NCI-H2081 (cell line): ENCODE results near the gene IFIT5.
A peak's percentile ranks its signal among the peaks of the same experiment; 100 is the strongest.
"Not testable (repeated sequence)": the region's sequence is repeated elsewhere in the genome, so short reads cannot be mapped to it uniquely, and the experiment has no call there.

Source experiments
- DNase-seq, 2 experiments: peaks; one replicate each; lab custom pipeline; 2025; lab: John Stamatoyannopoulos, UW

The IFIT5 gene, protein sequence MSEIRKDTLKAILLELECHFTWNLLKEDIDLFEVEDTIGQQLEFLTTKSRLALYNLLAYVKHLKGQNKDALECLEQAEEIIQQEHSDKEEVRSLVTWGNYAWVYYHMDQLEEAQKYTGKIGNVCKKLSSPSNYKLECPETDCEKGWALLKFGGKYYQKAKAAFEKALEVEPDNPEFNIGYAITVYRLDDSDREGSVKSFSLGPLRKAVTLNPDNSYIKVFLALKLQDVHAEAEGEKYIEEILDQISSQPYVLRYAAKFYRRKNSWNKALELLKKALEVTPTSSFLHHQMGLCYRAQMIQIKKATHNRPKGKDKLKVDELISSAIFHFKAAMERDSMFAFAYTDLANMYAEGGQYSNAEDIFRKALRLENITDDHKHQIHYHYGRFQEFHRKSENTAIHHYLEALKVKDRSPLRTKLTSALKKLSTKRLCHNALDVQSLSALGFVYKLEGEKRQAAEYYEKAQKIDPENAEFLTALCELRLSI

DNA sequence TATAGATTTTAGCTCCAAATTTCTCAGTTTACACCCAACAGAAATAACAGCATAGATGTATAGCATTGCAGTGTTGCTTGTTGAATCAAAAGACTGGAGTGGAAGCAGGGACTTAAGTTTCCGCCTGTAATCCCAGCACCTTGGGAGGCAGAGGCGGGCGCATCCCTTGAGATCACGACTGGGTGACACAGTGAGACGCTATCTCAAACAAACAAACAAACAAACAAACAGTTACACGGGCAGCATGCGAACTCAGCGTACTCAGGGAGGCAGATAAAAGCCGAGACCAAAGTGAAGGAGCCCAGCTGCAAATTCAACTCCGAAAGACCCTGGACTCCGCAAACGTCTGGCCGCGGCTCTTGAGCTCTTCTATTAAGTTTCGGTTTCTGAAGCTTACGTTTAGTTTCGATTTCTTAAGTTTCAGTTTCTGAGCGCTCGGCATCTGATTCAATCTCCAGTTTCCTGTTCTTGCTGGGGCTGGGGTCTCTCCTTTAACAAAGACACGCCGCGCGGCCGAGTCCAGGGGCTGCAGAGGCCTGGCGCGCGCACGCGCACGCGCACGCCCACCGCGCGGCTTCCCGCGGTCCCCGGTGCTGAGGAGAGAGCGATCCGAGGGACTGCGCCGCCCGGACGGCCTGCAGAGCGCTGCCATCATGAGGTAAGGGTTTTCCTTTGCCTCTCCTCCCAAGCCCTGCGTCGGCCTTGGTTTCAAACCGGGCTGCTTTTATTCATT is at the start of gene IFIT5:
Gene IFIT5 (plus strand): TSS at position 423 of the 733 bp plus-strand sequence. CDS start 231 bp downstream, at position 654.
- peak; percentile 42 to 68 for DNase-seq

DNA sequence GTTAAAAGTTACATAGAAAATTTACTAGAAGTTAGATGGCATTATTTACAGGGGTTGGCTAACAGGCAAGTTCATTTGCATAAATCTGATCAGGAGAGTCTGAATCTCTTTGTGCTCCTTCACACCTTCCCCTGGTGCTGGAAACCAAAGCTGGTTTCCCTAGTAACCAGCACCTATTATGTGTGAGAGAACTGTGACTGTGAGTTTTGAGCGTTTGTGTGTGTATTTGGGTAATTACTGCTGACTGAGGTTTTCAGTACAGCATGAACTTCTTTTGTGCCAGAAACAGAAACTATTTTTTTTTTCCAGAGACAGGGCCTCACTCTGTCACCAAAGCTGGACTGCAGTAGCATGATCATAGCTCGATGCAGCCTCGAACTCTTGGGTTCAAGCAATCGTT is 46.8 kb upstream of the IFIT5 start:
- peak; percentile 19 to 57 for DNase-seq

DNA sequence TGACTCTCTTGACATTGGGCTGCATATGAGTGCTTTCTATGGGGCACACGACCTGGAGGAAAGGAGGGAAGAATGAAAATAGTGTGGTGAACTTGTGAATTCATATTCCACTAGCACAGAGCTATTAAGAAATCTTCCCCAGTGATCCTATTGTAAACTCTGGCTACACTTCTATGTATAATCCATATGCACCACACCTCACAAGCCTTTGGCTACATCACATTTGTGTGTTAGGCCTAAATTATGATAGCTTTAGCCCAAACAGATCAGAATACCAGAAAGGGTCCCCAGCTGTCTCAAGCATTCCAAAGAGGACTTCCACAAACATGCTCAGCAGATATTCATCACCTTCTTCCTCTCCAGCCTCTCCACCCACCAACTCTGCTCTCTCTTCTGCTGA is 46.2 kb upstream of the IFIT5 start:
- no peak for DNase-seq

DNA sequence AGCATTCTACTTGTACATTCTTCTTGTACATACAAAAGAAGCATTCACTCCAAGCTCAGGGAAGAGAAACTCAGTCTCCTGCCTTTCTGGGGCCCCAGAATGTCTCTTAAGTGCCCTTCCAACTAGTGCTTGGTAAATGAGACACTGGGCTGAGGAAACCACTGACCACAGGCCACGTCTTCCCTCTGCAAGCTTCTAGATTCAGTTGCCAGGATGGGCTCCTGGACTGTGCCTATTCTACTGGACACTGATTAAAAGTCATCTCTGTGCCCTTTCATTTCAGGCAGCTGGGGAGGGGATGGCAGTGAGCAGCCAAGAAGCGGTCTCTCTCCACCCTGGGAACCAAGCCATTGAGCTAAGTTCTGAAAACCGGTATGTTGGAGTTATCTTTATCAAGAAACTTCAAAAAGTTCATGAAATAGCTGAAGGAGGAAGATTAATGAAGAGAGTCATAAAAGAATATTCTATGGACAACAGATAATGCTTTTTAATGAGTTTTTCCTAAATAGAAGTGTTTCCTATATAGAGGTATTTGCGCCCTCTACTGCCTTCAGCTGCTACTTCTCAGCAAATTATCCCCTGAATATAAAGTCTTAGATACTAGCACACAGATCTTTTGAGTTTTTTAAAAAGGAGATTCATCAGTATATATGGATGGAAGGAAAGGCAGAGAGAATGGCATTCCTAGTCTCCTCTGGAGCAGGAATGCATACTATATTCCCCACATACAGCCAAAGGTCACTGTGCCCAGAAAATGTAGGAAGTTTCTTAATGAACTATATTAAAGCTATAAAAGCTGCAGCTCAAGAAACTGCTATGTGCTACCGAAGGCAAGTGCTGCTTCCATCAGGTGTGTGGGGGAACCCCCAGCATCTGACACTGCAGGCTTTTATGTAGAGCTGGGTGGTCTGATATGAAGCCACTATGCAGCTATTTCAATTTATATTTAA is 44.9 kb upstream of the IFIT5 start:
- DNase-seq: no peak

DNA sequence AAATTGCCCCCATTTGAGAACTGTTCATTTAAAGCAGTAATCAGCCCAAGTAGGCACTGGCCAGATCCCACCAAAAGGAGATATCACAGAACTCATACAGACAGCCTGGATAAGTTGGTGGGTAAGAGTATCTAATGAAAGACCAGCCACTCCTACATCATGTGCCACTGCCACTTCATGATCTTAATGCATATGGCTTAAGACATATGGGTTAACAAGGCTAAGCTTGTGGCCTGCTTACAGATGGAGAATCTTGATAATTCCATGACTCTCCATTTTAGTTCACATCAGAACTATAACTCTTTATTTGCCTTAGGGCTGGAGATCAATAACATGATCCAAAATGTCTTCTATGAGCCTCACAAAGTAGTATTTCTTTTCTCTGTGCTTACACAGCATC is 43.3 kb upstream of the IFIT5 start:
- DNase-seq: no peak

DNA sequence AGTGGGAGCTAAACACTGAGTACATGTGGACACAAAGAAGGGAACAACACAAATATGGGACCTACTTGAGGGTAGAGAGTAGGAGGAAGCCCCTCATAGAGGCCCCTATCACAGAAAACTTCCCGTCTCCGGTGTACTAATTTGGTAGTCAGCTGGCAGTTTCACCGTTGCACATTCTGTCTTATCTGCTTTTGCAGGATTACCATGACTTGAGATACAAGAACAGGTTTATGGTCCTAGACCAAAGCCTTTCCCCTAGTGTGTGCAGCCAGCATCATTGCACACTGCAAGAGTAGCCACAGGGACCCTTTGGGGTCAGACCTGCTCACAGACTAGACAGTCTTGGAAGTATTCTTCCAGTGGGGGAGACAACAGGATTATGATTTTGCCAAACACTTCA is 42.4 kb upstream of the IFIT5 start:
- DNase-seq: no peak

DNA sequence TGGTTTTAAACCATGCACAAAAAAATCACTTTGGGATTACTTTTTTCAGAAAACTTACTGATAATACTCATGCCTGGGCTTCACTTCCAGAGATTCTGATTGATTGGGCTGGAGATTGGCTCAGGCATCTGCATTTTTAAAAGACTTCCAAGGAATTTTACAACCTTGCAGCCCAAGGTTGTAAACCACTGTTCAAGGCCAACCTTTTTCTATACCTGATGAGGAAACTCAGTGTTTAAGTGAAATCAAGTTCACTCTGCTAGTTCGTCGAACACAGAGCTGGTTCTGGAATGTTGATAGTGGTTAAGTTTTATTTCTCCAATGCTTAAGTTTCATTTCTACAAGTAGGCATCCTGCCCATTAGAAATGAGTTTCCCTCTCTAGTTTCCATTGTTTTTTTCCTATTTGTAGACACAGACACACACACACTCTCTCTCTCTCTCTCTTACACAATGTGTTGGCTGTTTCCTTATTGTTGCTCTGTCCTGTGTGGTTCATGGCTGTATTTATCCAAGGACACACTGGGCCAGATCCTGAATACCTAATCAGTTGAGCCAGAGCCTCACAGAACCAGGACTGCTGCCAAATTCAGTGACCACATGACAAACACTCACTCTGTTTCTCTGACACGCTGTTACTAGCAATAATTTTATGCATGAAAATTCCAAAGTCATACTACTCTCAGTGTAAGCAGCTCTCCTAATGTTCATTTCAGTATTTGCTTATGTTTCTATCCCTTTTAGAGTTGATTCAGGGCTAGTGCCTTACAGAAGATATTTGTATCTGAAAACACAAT is 40.3 kb upstream of the IFIT5 start:
- peak in 1 of 2 experiments; percentile 48 for DNase-seq

DNA sequence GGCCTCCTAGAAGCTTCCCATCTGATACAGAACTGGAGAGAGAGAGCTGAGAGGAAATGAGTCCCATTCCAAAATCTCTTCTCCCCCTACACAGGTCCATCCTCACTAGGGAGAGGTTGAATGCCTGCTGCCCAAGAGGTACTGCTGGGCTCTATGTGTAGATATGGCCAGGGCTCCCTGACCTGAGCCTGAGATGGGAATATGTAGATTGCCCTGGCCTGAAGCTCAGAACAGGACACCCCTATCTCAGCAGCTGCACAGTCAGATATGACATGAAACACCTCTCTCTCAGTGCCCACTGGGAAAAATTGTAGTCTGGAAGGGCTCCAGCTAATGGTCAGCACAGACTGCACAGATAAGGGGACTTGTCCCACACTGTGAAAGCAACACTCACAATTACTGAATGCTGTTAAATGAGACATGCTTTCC is 39.6 kb upstream of the IFIT5 start:
- DNase-seq: no peak

DNA sequence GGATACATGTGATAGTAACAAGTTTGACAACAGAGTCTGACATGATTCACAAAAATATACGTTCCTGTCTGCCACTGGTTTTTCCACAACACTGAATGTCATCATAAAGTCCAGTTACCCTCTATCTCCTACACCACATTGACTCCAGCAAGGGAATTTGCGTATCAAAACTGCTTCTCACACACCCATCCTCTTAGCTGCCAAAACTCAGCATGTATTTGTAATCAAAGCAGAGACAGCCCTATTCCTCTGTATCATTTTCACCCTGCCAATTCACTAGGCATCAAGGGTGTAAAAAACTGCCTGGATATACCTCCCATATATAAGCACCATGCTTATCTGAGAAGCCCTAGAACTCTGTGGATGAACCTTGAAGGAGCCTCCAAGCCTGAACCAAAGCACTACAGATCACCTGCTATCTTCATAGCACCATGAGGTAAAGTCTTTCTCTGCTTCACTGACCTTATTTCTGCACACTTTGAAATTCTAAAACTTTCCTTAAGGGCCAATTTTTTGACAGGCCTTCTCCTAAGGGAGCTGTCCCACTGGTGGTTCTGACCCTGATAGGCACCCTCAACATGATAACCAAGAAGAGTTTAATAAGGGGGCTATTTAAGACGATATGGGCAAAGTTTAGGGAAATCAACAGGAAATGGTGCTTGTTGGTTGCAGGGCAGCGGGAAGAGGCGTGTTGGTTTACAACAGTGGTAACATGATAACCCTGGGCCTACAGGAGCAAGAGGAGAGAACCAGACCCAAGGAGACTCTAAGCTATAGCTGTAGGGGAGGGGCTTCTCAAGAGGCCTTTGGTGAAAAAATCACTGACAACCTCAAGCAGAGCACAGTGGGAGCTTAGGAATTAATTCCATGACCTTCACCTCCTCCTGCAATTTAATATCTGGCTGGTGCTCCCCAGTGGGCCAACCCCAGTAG is 36.4 kb upstream of the IFIT5 start, which contains the start of gene IFIT1B:
Gene IFIT1B (plus strand): TSS at position 352 of the 933 bp plus-strand sequence. CDS start 80 bp downstream, at position 432.
- no peak for DNase-seq

DNA sequence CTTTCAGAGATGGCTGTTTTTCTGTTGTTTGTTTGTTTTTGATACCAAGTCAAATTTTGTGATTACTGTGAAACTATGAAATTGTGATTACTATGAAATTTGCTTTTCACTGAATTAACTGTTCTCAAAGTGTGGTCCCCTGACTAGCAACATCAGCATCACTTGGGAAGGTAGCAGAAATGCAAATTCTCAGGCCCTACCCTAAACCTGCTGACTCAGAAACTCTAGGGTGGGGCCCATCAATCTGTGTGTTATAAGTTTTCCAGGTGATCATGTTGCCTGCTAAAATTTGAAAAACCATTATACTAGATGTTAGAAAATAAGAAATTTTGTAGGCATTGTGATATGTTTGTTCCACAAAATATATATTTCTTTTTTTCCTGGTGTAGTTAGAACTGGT is 35.3 kb upstream of the IFIT5 start:
- no peak for DNase-seq

DNA sequence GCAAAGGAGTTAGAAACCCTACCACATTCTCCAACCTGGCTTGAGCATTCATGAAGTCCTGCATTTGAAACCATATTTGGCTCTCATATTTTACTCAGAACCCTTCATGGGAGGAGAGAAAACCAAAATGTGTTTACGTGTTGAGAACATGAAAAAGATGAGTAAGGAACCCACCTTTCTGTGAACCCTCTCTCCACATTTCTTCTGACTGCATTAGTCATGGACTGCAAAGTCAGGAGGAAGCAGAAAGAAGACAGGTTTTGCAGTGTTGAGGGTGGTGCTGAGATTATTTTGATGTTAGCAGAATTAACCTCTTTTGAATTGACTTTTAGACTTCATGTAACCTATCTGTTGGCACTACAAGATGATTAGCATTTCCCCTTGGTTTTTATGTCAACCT is 31.6 kb upstream of the IFIT5 start:
- DNase-seq: no peak

DNA sequence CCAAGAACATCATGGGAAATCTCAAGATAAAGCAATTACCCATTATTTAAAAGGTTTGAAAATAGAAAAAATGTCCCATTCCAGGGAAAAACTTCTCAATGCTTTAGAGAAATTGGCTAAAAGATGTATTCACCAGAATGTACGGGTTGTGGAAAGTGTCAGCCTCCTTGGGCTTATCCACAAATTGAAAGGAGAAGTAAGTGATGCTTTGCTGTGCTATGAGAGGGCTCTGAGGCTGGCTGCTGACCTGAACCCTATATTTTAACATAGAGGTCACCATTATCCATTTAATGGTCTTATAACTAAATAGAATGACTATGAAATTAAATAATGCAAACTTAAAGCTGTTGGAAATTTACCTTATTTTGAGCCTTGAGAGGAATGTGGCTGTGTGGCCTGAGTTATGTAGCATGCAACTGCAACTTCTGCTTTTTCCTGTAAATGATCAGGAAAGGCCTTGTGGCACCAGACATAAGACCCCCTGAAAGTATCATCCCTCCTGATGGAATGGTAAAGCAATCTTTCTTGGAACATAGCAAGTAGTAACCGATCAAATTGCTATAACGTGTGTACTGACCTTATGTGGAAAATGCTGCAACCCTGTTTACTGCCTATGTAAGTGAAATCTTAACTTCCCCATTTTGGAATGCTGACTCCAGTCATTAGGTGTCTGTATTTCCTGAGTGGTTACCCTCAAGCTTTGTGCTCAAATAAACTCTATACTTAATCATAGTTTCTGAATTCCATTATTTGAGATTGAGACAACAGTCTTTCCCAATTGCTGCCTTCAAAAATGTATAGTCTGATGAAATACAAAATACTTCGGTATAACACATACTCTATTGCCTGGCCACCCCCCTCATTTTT is 29.7 kb upstream of the IFIT5 start:
- no peak for DNase-seq

DNA sequence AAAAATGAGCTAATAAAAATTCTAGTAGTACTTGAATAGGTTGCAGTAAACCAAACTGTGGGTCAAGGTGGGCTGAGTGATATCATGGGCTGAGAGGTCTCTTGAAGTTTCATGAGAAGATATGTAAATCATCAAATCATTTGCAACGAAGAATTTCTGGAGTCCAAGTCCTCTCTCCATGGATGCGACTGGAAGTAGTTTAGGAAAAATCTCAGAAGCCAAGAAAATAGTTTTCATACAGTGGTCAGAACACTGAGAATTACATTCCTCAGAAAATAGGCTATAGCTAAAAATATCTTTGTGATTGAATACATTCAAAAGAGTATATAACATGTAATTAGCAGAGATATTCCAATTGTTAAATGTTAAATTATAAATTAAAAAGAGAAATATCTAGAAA is 25.6 kb upstream of the IFIT5 start:
- no peak for DNase-seq

DNA sequence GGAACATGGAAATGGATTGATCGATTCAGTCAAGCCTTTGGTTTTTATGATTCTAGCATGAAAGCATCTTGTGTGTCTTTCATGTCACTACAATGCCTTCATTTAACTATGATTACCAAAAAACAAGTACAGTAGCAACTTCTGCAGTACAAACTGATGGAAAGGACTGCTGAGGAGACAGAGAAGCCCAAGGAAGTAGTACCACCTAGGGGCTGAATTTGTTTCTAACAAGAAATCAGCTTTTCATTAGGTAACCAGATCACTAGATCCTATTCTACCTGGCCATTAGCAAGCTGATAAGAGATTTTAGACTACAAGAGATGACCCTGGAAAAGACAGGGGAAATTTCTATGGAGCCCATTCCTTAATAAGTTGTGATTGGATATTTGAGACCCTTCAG is 25.1 kb upstream of the IFIT5 start:
- no peak for DNase-seq

DNA sequence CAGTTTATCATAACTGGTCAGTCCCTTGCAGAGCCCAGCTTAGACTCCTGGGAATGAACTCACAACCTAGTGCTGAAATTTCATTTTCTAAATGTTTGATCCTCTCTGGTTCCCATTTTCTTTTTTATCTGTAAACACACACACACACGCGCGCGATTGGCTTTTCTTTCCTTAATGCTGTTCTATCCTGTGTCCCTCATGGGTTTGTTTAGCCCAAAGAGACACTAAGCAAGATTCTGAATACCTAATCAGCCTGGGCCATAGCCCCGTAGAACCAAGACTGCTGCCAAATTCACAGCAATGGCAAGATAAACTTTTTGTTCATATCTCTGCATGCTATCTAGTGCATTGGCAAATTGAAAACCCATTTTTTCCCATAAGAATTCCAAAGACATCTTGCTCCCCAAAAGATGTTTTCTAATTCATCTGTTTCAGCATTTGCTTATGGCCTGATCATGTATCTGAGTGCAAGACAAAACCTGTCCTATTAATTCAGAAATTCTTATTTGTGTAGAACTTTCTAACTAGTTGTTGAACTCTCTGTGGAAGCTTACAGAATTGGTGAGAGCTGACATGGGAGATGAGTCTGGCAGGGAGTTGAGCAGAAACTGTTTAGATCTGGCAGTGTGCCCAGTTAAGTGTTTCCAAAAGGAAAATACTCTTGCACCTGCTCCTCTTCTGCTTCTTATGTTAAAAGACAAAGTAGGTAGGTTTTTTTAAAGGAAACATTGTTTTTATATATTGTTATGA is 23.7 kb upstream of the IFIT5 start:
- peak in 1 of 2 experiments; percentile 25 for DNase-seq

DNA sequence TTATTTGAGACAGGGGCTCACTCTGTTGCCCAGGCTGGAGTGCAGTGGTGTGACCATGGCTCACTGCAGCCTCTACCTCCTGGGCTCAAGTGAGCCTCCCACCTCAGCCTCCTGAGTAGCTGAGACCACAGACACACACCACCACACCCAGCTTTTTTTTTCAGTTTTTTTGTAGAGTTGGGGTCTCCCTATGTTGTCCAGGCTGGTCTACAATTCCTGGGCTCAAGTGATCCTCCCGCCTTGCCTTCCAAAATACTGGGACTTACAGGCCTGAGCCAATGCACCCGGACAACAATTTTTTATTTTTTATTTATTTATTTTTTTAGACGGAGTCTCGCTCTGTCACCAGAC is 23.2 kb upstream of the IFIT5 start:
- not testable (repeated sequence) for DNase-seq

DNA sequence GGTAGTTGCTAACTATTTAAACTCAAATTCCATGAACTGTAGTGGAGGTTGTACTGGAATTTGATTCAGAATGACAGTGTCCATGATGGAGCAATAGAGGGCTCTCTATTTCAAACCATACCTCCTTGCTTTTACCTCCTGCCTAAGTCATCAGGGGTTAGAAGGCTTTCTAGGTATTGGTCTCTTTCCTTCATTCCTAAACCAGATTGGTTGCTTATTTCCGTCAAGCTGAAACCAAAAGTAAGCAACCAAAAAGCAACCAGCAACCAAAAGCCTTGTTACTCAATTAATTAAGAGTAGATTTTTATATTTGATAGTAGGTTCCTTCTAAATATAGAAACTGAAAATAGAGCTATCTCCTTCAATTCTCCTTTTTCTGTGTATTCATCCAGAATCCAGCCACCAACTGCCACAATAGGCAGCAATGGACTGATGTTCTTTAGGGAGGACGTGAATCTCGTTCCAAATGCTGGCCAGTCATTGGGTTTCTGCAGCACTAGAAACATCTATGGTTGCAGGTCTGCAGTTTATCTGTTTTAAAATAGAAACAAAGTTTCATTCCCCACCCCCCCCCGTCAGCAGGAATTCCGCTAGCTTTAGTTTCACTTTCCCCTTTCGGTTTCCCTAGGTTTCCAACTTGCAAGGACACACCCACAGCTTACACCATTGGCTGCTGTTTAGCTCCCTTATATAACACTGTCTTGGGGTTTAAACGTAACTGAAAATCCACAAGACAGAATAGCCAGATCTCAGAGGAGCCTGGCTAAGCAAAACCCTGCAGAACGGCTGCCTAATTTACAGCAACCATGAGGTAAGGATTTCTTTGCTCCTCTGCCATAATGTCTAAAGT is 22.2 kb upstream of the IFIT5 start, which contains the start of gene IFIT1:
Gene IFIT1 (plus strand): TSS at position 717 of the 850 bp plus-strand sequence. CDS start 90 bp downstream, at position 807.
- peak in 1 of 2 experiments; percentile 30 for DNase-seq
